HEK293 (cell line): ENCODE data around the gene CD151.

Experiments
- CTCF ChIA-PET: fragments of 350-600 bp; formaldehyde crosslinking; extraction: SDS; loops from one replicate; lab custom pipeline; 2021; ENCODE audit warnings: antibody characterized with exemption; lab: Yijun Ruan, JAX
- POLR2A ChIA-PET: fragments of 300-600 bp; formaldehyde crosslinking; extraction: SDS; loops from one replicate; lab custom pipeline; 2020; ENCODE audit warnings: antibody characterized with exemption, inconsistent platforms; lab: Yijun Ruan, JAX
- H3K27ac ChIP-seq: fragments of 200-500 bp; sonication (Bioruptor generic); 2 replicates; pipeline ENCODE4 v1.5.1; 2014; ENCODE audit warnings: low read depth, low read length, control low read depth, inconsistent platforms; ENCODE audit errors: extremely low read depth
- H3K36me3 ChIP-seq, 2 experiments: fragments of 200-500 bp in 1 of 2; sonication (Bioruptor generic) in 1 of 2; 1 replicate in 1 of 2; 2 replicates in 1 of 2; pipeline ENCODE4 v1.5.1; 2014 to 2017; ENCODE audit warnings: inconsistent platforms in 2 of 2, low read length in 2 of 2; ENCODE audit not compliant: control insufficient read depth in 2 of 2, insufficient read depth in 1 of 2
- H3K4me1 ChIP-seq: fragments of 200-500 bp; sonication (Bioruptor generic); 2 replicates; pipeline ENCODE4 v1.5.1; 2014; ENCODE audit warnings: mild to moderate bottlenecking, low read length, inconsistent platforms; ENCODE audit not compliant: control insufficient read depth, insufficient read depth
- H3K4me3 ChIP-seq: 2 replicates; pipeline ENCODE4 v1.5.1; 2011; ENCODE audit warnings: low read depth, mild to moderate bottlenecking, control low read depth, low read length, moderate library complexity
- H3K9me3 ChIP-seq: fragments of 200-500 bp; sonication (Bioruptor generic); 2 replicates; pipeline ENCODE4 v1.5.1; 2014; ENCODE audit warnings: low read depth, low read length, inconsistent platforms; ENCODE audit not compliant: control insufficient read depth, insufficient read depth
- EGR2 ChIP-seq: fragments of 450-650 bp; formaldehyde crosslinking; IDR thresholded peaks from 2 replicates; pipeline ENCODE4 v1.5.1; 2016; ENCODE audit warnings: low read depth, missing biosample characterization, missing genetic modification characterization
- HOXC10 ChIP-seq: sonication (generic); formaldehyde crosslinking; IDR thresholded peaks from 2 replicates; pipeline ENCODE4 v1.8.1; 2023; ENCODE audit warnings: mild to moderate bottlenecking, missing genetic modification reagents
- IKZF3 ChIP-seq: fragments of 450-650 bp; IDR thresholded peaks from 2 replicates; pipeline ENCODE4 v1.5.0; 2018; ENCODE audit warnings: missing biosample characterization, mild to moderate bottlenecking, missing genetic modification characterization, moderate library complexity
- KLF9 ChIP-seq: fragments of 450-650 bp; formaldehyde crosslinking; IDR thresholded peaks from 2 replicates; pipeline ENCODE4 v1.5.1; 2016; ENCODE audit warnings: missing biosample characterization, missing genetic modification characterization, low read depth
- MEIS1 ChIP-seq: sonication (generic); formaldehyde crosslinking; IDR thresholded peaks from 2 replicates; pipeline ENCODE4 v1.8.1; 2022; ENCODE audit warnings: missing genetic modification reagents, mild to moderate bottlenecking, borderline replicate concordance
- PRDM4 ChIP-seq: fragments of 450-650 bp; formaldehyde crosslinking; IDR thresholded peaks from 2 replicates; pipeline ENCODE4 v1.5.1; 2017; ENCODE audit warnings: missing biosample characterization, missing genetic modification characterization
- RBAK ChIP-seq: fragments of 450-650 bp; formaldehyde crosslinking; IDR thresholded peaks from 2 replicates; pipeline ENCODE4 v1.5.1; 2016; ENCODE audit warnings: missing biosample characterization, missing genetic modification characterization
- SP2 ChIP-seq: fragments of 450-650 bp; formaldehyde crosslinking; IDR thresholded peaks from 2 replicates; pipeline ENCODE4 v1.5.1; 2016; ENCODE audit warnings: missing biosample characterization, missing genetic modification characterization
- ZBTB21 ChIP-seq: fragments of 450-650 bp; formaldehyde crosslinking; IDR thresholded peaks from 2 replicates; pipeline ENCODE4 v1.5.1; 2017; ENCODE audit warnings: missing biosample characterization, missing genetic modification characterization
- ZBTB48 ChIP-seq: fragments of 450-650 bp; formaldehyde crosslinking; IDR thresholded peaks from 2 replicates; pipeline ENCODE4 v1.5.1; 2016; ENCODE audit warnings: missing biosample characterization, missing genetic modification characterization
- ZBTB7A ChIP-seq: fragments of 450-650 bp; formaldehyde crosslinking; IDR thresholded peaks from 2 replicates; pipeline ENCODE4 v1.5.1; 2016; ENCODE audit warnings: low read depth, missing biosample characterization, missing genetic modification characterization
- ZNF112 ChIP-seq: fragments of 450-650 bp; formaldehyde crosslinking; IDR thresholded peaks from 2 replicates; pipeline ENCODE4 v1.5.0; 2017; ENCODE audit warnings: missing biosample characterization, missing genetic modification characterization
- ZNF132 ChIP-seq: fragments of 450-650 bp; formaldehyde crosslinking; IDR thresholded peaks from 2 replicates; pipeline ENCODE4 v1.5.1; 2017; ENCODE audit warnings: missing biosample characterization, missing genetic modification characterization, borderline replicate concordance
- ZNF155 ChIP-seq: fragments of 450-650 bp; formaldehyde crosslinking; IDR thresholded peaks from 2 replicates; pipeline ENCODE4 v1.5.1; 2016; ENCODE audit warnings: missing biosample characterization, missing genetic modification characterization
- ZNF184 ChIP-seq: fragments of 450-650 bp; IDR thresholded peaks from 2 replicates; pipeline ENCODE4 v1.5.1; 2018; ENCODE audit warnings: missing biosample characterization, mild to moderate bottlenecking, missing genetic modification characterization
- ZNF2 ChIP-seq: fragments of 450-650 bp; formaldehyde crosslinking; IDR thresholded peaks from 2 replicates; pipeline ENCODE4 v1.5.1; 2016; ENCODE audit warnings: missing biosample characterization, missing genetic modification characterization
- ZNF266 ChIP-seq: fragments of 450-650 bp; formaldehyde crosslinking; IDR thresholded peaks from 2 replicates; pipeline ENCODE4 v1.5.1; 2016; ENCODE audit warnings: missing biosample characterization, missing genetic modification characterization, low read depth
- ZNF391 ChIP-seq: fragments of 450-650 bp; formaldehyde crosslinking; IDR thresholded peaks from 2 replicates; pipeline ENCODE4 v1.5.1; 2016; ENCODE audit warnings: low read depth, missing biosample characterization, missing genetic modification characterization, borderline replicate concordance
- ZNF416 ChIP-seq: fragments of 450-650 bp; formaldehyde crosslinking; IDR thresholded peaks from 2 replicates; pipeline ENCODE4 v1.5.1; 2016; ENCODE audit warnings: missing biosample characterization, missing genetic modification characterization
- ZNF558 ChIP-seq: fragments of 450-650 bp; formaldehyde crosslinking; IDR thresholded peaks from 2 replicates; pipeline ENCODE4 v1.5.1; 2016; ENCODE audit warnings: missing biosample characterization, missing genetic modification characterization
- ZNF629 ChIP-seq: fragments of 450-650 bp; formaldehyde crosslinking; IDR thresholded peaks from 2 replicates; pipeline ENCODE4 v1.5.1; 2017; ENCODE audit warnings: missing biosample characterization, missing genetic modification characterization
- ZNF639 ChIP-seq: fragments of 450-650 bp; formaldehyde crosslinking; IDR thresholded peaks from 2 replicates; pipeline ENCODE4 v1.5.1; 2016; ENCODE audit warnings: missing biosample characterization, missing genetic modification characterization
- ZNF76 ChIP-seq: fragments of 450-650 bp; formaldehyde crosslinking; IDR thresholded peaks from 2 replicates; pipeline ENCODE4; 2016; ENCODE audit warnings: low read depth, missing biosample characterization, missing genetic modification characterization, borderline replicate concordance
- ZNF777 ChIP-seq: fragments of 450-650 bp; formaldehyde crosslinking; IDR thresholded peaks from 2 replicates; pipeline ENCODE4 v1.5.1; 2017; ENCODE audit warnings: missing biosample characterization, missing genetic modification characterization, borderline replicate concordance
- ZNF785 ChIP-seq: fragments of 450-650 bp; formaldehyde crosslinking; IDR thresholded peaks from 2 replicates; pipeline ENCODE4 v1.5.1; 2016; ENCODE audit warnings: missing biosample characterization, missing genetic modification characterization
- ZNF791 ChIP-seq: fragments of 450-650 bp; formaldehyde crosslinking; IDR thresholded peaks from 2 replicates; pipeline ENCODE4 v1.5.1; 2016; ENCODE audit warnings: missing biosample characterization, missing genetic modification characterization
- ZNF792 ChIP-seq: fragments of 450-650 bp; formaldehyde crosslinking; IDR thresholded peaks from 2 replicates; pipeline ENCODE4 v1.5.1; 2016; ENCODE audit warnings: missing biosample characterization, missing genetic modification characterization
- TF ChIP-seq, protein P1 (sequence below): fragments of 450-650 bp; formaldehyde crosslinking; optimal IDR thresholded peaks from 2 replicates; pipeline ENCODE3; 2016; ENCODE audit warnings: missing biosample characterization, mild to moderate bottlenecking, missing genetic modification characterization
- TF ChIP-seq, protein P2 (sequence below): fragments of 450-650 bp; formaldehyde crosslinking; IDR thresholded peaks from 2 replicates; pipeline ENCODE4 v1.5.1; 2017; ENCODE audit warnings: missing biosample characterization, missing genetic modification characterization
- TF ChIP-seq, protein P3 (sequence below): fragments of 450-650 bp; formaldehyde crosslinking; IDR thresholded peaks from 2 replicates; pipeline ENCODE4 v1.5.1; 2016; ENCODE audit warnings: missing biosample characterization, missing genetic modification characterization, low read depth

Gene CD151

DNA sequence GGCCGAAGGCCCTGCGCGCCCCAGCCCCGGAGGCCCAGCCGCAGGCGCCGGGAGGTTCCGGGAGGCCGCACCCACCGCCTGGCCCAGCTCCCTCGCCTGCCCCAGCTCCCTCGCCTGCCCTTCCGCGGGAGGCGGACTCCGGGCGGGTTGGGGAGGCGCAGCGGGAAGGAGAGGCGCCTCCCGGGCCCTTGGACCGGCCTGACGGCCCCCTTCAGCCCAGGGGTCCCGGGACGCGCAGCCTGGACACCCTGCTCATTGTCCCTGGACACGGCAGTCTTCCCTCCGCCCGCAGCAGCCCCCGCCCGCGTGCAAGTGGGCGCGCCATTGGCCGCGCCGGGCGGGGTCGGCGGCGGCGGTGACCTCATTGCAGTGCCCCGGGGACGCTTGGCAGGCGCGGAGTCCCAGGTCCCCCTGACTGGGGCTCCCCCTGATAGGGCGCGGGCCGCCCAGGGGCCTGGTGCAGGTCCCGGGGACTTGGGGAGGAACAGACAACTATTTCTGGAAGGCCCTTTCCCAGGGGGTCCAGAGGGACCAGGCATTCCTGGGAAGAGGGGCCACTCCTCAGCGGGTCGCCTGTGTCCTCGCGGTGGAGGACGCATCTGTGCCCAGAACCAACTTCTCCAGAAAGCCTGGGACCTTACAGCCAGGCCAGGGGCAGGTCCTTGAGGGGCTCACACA lies 501 bp downstream of the CD151 start:
- Histone ChIP-seq H3K4me3 (peak overlapping the region; percentile 70), H3K9me3 (no peaks in the 10 kb centered on the region), H3K36me3 (peaks cover 0 to 37% of the 10 kb centered on the region in 2 experiments; a peak in 1 of 3 replicates), H3K4me1 (no peaks in the 10 kb centered on the region; the same call in 1 of the 2 replicates), H3K27ac (peak overlapping the region; percentile 64; the same call in 1 of the 2 replicates)
- POLR2A ChIA-PET = interaction anchor here (1.0 to 15.0 kb wide), 5 partner anchors 8 to 36 kb away, joined by 3 to 202 read pairs (median 4); partner anchors contain the start of genes PNPLA2, POLR2L and TSPAN4
- CTCF ChIA-PET = interaction anchor here (0.5 to 1.0 kb wide), 2 partner anchors 17 to 1569 kb away, joined by 3 to 4 read pairs; no protein-coding TSS in a partner anchor
- TF ChIP-seq ZNF792 (tag by site-specific recombination) (no peak), SP2 (tag by site-specific recombination) (peak; percentile 3; the same call in 1 of the 2 replicates), ZNF155 (tag by site-specific recombination) (no peak), ZNF112 (tag by site-specific recombination) (no peak), ZNF184 (no peak), ZNF791 (tag by site-specific recombination) (no peak), ZNF416 (tag by site-specific recombination) (no peak), KLF9 (peak; percentile 55), ZNF777 (no peak), RBAK (tag by site-specific recombination) (no peak), ZBTB48 (tag by site-specific recombination) (peak; percentile 56), ZNF391 (tag by site-specific recombination) (no peak), ZNF785 (tag by site-specific recombination) (no peak), EGR2 (tag by site-specific recombination) (peak; percentile 24; the same call in 1 of the 2 replicates), ZNF132 (tag by site-specific recombination) (no peak), ZBTB21 (tag by site-specific recombination) (no peak), ZNF629 (tag by site-specific recombination) (peak; percentile 42), IKZF3 (tag by site-specific recombination) (no peak), ZNF266 (tag by site-specific recombination) (no peak), ZBTB7A (peak; percentile 58; the same call in 1 of the 2 replicates), HOXC10 (no peak), ZNF639 (tag by site-specific recombination) (no peak), ZNF558 (tag by site-specific recombination) (no peak), ZNF2 (tag by site-specific recombination) (no peak), ZNF76 (tag by site-specific recombination) (no peak), MEIS1 (CRISPR knock-in tag) (no peak), PRDM4 (tag by site-specific recombination) (no peak)
- TF ChIP-seq, protein P1, sequence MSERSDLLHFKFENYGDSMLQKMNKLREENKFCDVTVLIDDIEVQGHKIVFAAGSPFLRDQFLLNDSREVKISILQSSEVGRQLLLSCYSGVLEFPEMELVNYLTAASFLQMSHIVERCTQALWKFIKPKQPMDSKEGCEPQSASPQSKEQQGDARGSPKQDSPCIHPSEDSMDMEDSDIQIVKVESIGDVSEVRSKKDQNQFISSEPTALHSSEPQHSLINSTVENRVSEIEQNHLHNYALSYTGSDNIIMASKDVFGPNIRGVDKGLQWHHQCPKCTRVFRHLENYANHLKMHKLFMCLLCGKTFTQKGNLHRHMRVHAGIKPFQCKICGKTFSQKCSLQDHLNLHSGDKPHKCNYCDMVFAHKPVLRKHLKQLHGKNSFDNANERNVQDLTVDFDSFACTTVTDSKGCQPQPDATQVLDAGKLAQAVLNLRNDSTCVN (tag by site-specific recombination) = peak; percentile 80
- TF ChIP-seq, protein P2, sequence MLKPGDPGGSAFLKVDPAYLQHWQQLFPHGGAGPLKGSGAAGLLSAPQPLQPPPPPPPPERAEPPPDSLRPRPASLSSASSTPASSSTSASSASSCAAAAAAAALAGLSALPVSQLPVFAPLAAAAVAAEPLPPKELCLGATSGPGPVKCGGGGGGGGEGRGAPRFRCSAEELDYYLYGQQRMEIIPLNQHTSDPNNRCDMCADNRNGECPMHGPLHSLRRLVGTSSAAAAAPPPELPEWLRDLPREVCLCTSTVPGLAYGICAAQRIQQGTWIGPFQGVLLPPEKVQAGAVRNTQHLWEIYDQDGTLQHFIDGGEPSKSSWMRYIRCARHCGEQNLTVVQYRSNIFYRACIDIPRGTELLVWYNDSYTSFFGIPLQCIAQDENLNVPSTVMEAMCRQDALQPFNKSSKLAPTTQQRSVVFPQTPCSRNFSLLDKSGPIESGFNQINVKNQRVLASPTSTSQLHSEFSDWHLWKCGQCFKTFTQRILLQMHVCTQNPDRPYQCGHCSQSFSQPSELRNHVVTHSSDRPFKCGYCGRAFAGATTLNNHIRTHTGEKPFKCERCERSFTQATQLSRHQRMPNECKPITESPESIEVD (tag by site-specific recombination) = no peak
- TF ChIP-seq, protein P3, sequence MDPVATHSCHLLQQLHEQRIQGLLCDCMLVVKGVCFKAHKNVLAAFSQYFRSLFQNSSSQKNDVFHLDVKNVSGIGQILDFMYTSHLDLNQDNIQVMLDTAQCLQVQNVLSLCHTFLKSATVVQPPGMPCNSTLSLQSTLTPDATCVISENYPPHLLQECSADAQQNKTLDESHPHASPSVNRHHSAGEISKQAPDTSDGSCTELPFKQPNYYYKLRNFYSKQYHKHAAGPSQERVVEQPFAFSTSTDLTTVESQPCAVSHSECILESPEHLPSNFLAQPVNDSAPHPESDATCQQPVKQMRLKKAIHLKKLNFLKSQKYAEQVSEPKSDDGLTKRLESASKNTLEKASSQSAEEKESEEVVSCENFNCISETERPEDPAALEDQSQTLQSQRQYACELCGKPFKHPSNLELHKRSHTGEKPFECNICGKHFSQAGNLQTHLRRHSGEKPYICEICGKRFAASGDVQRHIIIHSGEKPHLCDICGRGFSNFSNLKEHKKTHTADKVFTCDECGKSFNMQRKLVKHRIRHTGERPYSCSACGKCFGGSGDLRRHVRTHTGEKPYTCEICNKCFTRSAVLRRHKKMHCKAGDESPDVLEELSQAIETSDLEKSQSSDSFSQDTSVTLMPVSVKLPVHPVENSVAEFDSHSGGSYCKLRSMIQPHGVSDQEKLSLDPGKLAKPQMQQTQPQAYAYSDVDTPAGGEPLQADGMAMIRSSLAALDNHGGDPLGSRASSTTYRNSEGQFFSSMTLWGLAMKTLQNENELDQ (tag by site-specific recombination) = no peak
